Cardiac muscle cell (in vitro differentiated cells and primary cell): ENCODE results near the gene ATRIP. TPM values are rescaled to one million over a fixed set of nuclear protein-coding genes. Genes with fewer than 3 reads are reported as not detected.

Source experiments
- DNase-seq, 2 donors: peaks; one replicate each; pipeline versions ENCODE4 v3.0.0 to v3.0.0-alpha.2; 2010 to 2017; ENCODE audit warnings: low read depth in 1 of 2, low spot score in 1 of 2
- H3K27ac ChIP-seq: fragments of 200-600 bp; sonication (generic); 2 replicates; pipeline ENCODE4 v1.5.1; 2016
- H3K27me3 ChIP-seq: fragments of 200-600 bp; sonication (generic); 2 replicates; pipeline ENCODE4 v1.6.0; 2016; ENCODE audit warnings: control low read depth
- H3K36me3 ChIP-seq: fragments of 200-600 bp; sonication (generic); 2 replicates; pipeline ENCODE4 v1.5.1; 2016; ENCODE audit warnings: control low read depth
- H3K4me1 ChIP-seq: fragments of 200-600 bp; sonication (generic); 2 replicates; pipeline ENCODE4 v1.8.1; 2017; ENCODE audit warnings: low read depth, mild to moderate bottlenecking, mixed run types
- H3K4me3 ChIP-seq: fragments of 200-600 bp; sonication (generic); 2 replicates; pipeline ENCODE4 v1.5.1; 2016; ENCODE audit warnings: mild to moderate bottlenecking
- H3K9me3 ChIP-seq: fragments of 200-600 bp; sonication (generic); 2 replicates; pipeline ENCODE4 v1.5.1; 2017; ENCODE audit warnings: low read depth, mild to moderate bottlenecking, control low read depth
- CTCF ChIP-seq: IDR thresholded peaks from 2 replicates; pipeline ENCODE4 v1.5.1; 2012; ENCODE audit warnings: low read depth, mild to moderate bottlenecking, low read length
- polyA plus RNA-seq: library from polyadenylated mRNA; unstranded; fragments of >200 nt; fragmentation: Nextera tagmentation; extraction: Ambion mirVana; gene quantifications from 2 replicates; pipeline ENCODE4 v1.2.1, GENCODE V29; 2016
- total RNA-seq: library from RNA; depleted of rRNA; stranded (reverse); fragments of >200 nt; gene quantifications from 2 replicates; pipeline ENCODE4 v1.2.3, GENCODE V29; 2016

Gene ATRIP
- total and polyA plus RNA-seq, 2 experiments from 2014 or later, result 6.4 to 8.7 TPM

DNA sequence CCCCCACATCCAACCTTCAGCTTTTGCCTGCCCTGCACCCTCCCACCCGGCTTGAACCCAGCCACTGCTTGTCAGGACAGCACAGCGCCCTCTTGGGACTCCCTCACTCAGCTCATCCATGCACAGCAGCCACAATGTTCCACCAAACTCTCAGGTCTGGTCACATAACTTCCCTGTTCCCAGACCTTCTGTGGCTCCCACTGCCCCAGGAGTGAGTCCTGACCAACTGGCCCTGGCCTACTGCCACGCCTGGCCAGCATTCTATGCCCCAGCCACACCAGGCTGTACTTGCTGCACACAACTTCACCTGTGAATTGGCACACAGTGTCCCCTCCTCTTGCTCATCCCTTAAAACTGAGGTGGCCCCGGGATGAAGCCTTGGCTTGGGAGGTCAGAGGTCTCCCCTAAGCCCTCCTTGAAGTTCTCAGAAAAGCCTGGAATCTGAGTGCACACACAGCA is 37.7 kb upstream of the ATRIP start:
- Histone ChIP-seq H3K4me1 (no peaks in the 10 kb centered on the region), H3K9me3 (no peaks in the 10 kb centered on the region), H3K36me3 (peaks cover 14% of the 10 kb centered on the region), H3K4me3 (no peak overlapping the region), H3K27me3 (no peaks in the 10 kb centered on the region), H3K27ac (no peak overlapping the region)
- TF ChIP-seq CTCF, result no peak
- DNase-seq, result no peak

GRCh38 chr3:48409291-48410201 is 37.0 kb upstream of the ATRIP start:
- TF ChIP-seq CTCF, result no peak
- H3K4me1 ChIP-seq, result no peaks in the 10 kb centered on the region
- H3K9me3 ChIP-seq, result no peaks in the 10 kb centered on the region
- DNase-seq, result no peak
- no peak overlapping the region for H3K4me3 ChIP-seq
- H3K36me3 ChIP-seq, result peaks cover 14% of the 10 kb centered on the region
- no peaks in the 10 kb centered on the region for H3K27me3 ChIP-seq
- H3K27ac ChIP-seq, result no peak overlapping the region

GRCh38 chr3:48410205-48411040 is 36.1 kb upstream of the ATRIP start:
- DNase-seq, result no peak
- Histone ChIP-seq H3K4me1 (no peaks in the 10 kb centered on the region), H3K27ac (no peak overlapping the region), H3K27me3 (no peaks in the 10 kb centered on the region), H3K4me3 (no peak overlapping the region), H3K36me3 (peaks cover 20% of the 10 kb centered on the region), H3K9me3 (no peaks in the 10 kb centered on the region)
- no peak for TF ChIP-seq CTCF

DNA sequence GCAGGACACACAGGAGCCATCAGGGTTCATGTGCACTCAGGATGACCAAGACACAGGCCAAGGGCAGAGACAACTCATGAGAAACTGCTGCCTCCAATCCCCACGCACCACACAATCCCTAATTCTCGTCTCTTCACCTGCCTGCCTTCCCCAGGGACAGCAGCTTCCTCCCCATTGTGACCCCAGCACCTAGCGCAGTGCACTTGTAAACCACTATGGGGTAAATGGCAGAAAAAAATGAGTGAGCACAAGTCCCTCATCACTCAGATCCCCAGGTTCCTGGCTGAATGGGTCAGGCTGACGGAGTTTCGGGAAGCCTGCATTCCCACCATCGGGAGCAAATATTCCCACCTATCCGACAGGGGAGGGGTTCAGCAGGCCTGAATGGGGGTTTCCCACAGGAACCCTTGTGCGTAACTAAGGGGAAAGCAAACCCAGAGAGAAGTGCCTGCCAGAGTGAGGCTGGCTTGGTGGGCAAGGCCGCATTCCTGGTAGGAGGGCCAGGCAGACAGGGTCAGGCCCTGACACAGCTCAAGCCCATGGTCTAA is 35.4 kb upstream of the ATRIP start:
- DNase-seq, result no peak
- Histone ChIP-seq H3K4me1 (no peaks in the 10 kb centered on the region), H3K36me3 (peaks cover 24% of the 10 kb centered on the region), H3K27ac (no peak overlapping the region), H3K9me3 (no peaks in the 10 kb centered on the region), H3K27me3 (no peaks in the 10 kb centered on the region), H3K4me3 (no peak overlapping the region)
- no peak for TF ChIP-seq CTCF

- peaks cover 24% of the 10 kb centered on the region for H3K36me3 ChIP-seq
- no peak for DNase-seq
- no peak for TF ChIP-seq CTCF
Measured at GRCh38 chr3:48411606-48412374, 34.7 kb upstream of the ATRIP start.

More at GRCh38 chr3:48411606-48412374, 34.7 kb upstream of the ATRIP start:
- Histone ChIP-seq H3K4me3 (no peak overlapping the region), H3K27ac (no peak overlapping the region), H3K27me3 (no peaks in the 10 kb centered on the region), H3K9me3 (no peaks in the 10 kb centered on the region), H3K4me1 (no peaks in the 10 kb centered on the region)
